ENCODE results near the gene PCP2.

DNA sequence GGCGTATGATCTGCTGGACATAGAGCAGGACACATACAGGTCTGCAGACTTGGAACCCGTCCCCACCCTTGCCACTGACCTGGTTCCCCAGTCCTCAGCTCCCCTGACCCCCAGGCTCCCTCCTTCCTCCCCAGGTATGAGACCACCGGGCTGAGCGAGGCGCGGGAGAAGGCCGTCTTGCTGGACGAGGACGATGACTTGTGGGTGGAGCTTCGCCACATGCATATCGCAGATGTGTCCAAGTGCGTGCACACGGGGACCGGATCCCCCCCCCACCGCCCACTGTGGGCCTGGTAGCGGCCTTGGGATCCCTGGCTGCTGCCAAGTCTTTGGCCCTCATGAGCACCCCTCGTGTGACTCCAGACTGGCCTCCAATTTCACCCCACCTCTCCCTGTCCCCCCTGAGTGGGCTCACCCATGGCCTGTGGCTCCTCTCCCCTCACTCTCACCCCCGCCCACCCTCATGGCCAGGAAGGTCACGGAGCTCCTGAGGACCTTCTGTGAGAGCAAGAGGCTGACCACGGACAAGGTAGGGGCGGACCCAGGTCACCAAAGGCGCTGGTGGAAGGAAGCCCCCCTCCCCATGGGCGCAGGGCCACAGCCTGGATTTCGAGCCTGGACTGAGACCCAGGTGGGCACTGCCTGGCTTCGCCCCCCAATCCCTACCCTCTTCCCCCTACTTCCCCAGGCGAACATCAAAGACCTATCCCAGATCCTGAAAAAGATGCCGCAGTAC, 8.9 kb upstream of the PCP2 start:
- TF ChIP-seq, protein P1, sequence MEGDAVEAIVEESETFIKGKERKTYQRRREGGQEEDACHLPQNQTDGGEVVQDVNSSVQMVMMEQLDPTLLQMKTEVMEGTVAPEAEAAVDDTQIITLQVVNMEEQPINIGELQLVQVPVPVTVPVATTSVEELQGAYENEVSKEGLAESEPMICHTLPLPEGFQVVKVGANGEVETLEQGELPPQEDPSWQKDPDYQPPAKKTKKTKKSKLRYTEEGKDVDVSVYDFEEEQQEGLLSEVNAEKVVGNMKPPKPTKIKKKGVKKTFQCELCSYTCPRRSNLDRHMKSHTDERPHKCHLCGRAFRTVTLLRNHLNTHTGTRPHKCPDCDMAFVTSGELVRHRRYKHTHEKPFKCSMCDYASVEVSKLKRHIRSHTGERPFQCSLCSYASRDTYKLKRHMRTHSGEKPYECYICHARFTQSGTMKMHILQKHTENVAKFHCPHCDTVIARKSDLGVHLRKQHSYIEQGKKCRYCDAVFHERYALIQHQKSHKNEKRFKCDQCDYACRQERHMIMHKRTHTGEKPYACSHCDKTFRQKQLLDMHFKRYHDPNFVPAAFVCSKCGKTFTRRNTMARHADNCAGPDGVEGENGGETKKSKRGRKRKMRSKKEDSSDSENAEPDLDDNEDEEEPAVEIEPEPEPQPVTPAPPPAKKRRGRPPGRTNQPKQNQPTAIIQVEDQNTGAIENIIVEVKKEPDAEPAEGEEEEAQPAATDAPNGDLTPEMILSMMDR (IDR thresholded peaks at IDR 0.05) = no peak
- TF ChIP-seq POLR2AphosphoS5 (IDR thresholded peaks at IDR 0.05; ENCODE audit: low read depth, low read length) (no peak), SIN3A (IDR thresholded peaks at IDR 0.05; ENCODE audit: borderline replicate concordance, insufficient read depth, low read depth, low read length) (no peak)
